K562 (cell line): ENCODE data around the gene NEURL2. TPM values are rescaled to one million over a fixed set of nuclear protein-coding genes. Genes with fewer than 3 reads are reported as not detected.

Experiments used
- ATAC-seq: fragments of 200-7000 bp; cut with Tn5 transposase; 3 replicates; pipeline ENCODE4 v1.9.1; 2020; ENCODE audit warnings: moderate library complexity
- BruUV-seq: library from RNA; stranded (reverse); fragments of 400-500 nt; replicated peaks from 2 replicates; lab custom pipeline; 2021; lab: Mats Ljungman, UMichigan
- CTCF ChIA-PET: fragments of 300-600 bp; formaldehyde crosslinking; extraction: SDS; loops from one replicate; lab custom pipeline; 2021; ENCODE audit warnings: low intra/inter-chr PET ratio; lab: Yijun Ruan, JAX
- POLR2A ChIA-PET: fragments of 300-600, 350-650 bp; sonication (Branson Sonifier 250); formaldehyde crosslinking; extraction: SDS; loops from one replicate; lab custom pipeline; 2021; ENCODE audit warnings: antibody characterized with exemption, inconsistent platforms; lab: Yijun Ruan, JAX
- DNase-seq, 4 experiments: peaks; one replicate each; pipeline versions ENCODE4 v3.0.0 to v3.0.0-alpha.2; 2011 to 2018; ENCODE audit warnings: low spot score in 3 of 4, mixed read lengths in 3 of 4; ENCODE audit errors: extremely low read depth in 1 of 4
- FAIRE-seq: peaks from 2 replicates; lab custom pipeline; 2011; peaks lifted over from hg19 to GRCh38; lab: Jason Lieb, UNC
- H2AFZ ChIP-seq: 2 replicates; pipeline ENCODE4 v1.6.0; 2011; ENCODE audit warnings: low read depth, low read length, control low read depth, inconsistent platforms
- H3K27ac ChIP-seq: fragments of 200-600 bp; 3 replicates; pipeline ENCODE4 v1.8.0; 2011; ENCODE audit warnings: low read depth, mild to moderate bottlenecking, control low read depth, inconsistent platforms, low read length, moderate library complexity, mixed read lengths; ENCODE audit errors: extremely low read depth
- H3K27me3 ChIP-seq, 2 experiments: fragments of 300-600 bp in 1 of 2; 2 replicates in 1 of 2; 3 replicates in 1 of 2; pipeline versions ENCODE4 v1.6.0 to v1.8.0; 2011; ENCODE audit warnings: inconsistent platforms in 2 of 2, low read length in 2 of 2, mild to moderate bottlenecking in 1 of 2, mixed read lengths in 1 of 2, moderate library complexity in 1 of 2; ENCODE audit not compliant: control insufficient read depth in 2 of 2, insufficient read depth in 2 of 2
- H3K36me3 ChIP-seq: fragments of 300-600 bp; 3 replicates; pipeline ENCODE4 v1.8.0; 2011; ENCODE audit warnings: mild to moderate bottlenecking, low read length, inconsistent platforms; ENCODE audit not compliant: control insufficient read depth, insufficient read depth
- H3K4me1 ChIP-seq, 2 experiments: fragments of 200-600 bp in 1 of 2; replicated peaks in 1 of 2; 2 replicates in 1 of 2; 3 replicates in 1 of 2; pipeline versions ENCODE4 v1.5.1 to v1.8.0; 2011; ENCODE audit warnings: inconsistent platforms in 2 of 2, low read length in 2 of 2, mild to moderate bottlenecking in 1 of 2, mixed read lengths in 1 of 2, moderate library complexity in 1 of 2; ENCODE audit not compliant: control insufficient read depth in 2 of 2, insufficient read depth in 2 of 2
- H3K4me2 ChIP-seq: 2 replicates; pipeline ENCODE4 v1.6.1; 2011; ENCODE audit warnings: low read length, control low read depth, inconsistent platforms, mixed read lengths; ENCODE audit not compliant: insufficient read depth
- H3K4me3 ChIP-seq: fragments of 200-600 bp; sonication (generic), shearing (Covaris generic); 2 replicates; pipeline ENCODE4 v1.5.1; 2016; ENCODE audit warnings: control low read depth, inconsistent platforms
- H3K79me2 ChIP-seq: fragments of 200-600 bp; 3 replicates; pipeline ENCODE4 v1.8.0; 2011; ENCODE audit warnings: low read length, inconsistent platforms; ENCODE audit not compliant: control insufficient read depth, insufficient read depth
- H3K9ac ChIP-seq, 2 experiments: 2 replicates each; pipeline versions ENCODE4 v1.6.0 to v1.6.1; 2011; ENCODE audit warnings: low read depth in 2 of 2, low read length in 2 of 2, control low read depth in 1 of 2, inconsistent platforms in 1 of 2, mild to moderate bottlenecking in 1 of 2, mixed read lengths in 1 of 2; ENCODE audit not compliant: insufficient read depth in 1 of 2
- H3K9me1 ChIP-seq: one replicate; pipeline ENCODE4 v1.6.0; 2011; ENCODE audit warnings: inconsistent platforms, mild to moderate bottlenecking, low read length, moderate library complexity; ENCODE audit not compliant: control insufficient read depth, insufficient read depth
- H3K9me3 ChIP-seq: replicated peaks from 2 replicates; pipeline ENCODE4 v1.5.1; 2011; ENCODE audit warnings: low read depth, low read length, inconsistent platforms; ENCODE audit not compliant: control insufficient read depth, insufficient read depth
- H4K20me1 ChIP-seq: replicated peaks from 2 replicates; pipeline ENCODE4 v1.6.1; 2011; ENCODE audit warnings: low read length, inconsistent platforms, mixed read lengths; ENCODE audit not compliant: control insufficient read depth, insufficient read depth
- ARNT ChIP-seq, 2 experiments: fragments of 450-650 bp; IDR thresholded peaks; 2 replicates each; pipeline ENCODE4 v1.6.1; 2016; ENCODE audit warnings: mild to moderate bottlenecking in 1 of 2
- COPS2 ChIP-seq: fragments of 450-650 bp; conservative IDR thresholded peaks from 2 replicates; pipeline ENCODE4 v1.6.1; 2016; ENCODE audit warnings: mild to moderate bottlenecking, moderate library complexity
- E2F5 ChIP-seq: sonication (generic); formaldehyde crosslinking; IDR thresholded peaks from 2 replicates; pipeline ENCODE4 v1.8.0; 2022; ENCODE audit warnings: mild to moderate bottlenecking, missing genetic modification reagents
- FOXK2 ChIP-seq, 2 experiments: fragments of 450-650 bp; IDR thresholded peaks in 1 of 2; conservative IDR thresholded peaks in 1 of 2; 2 replicates each; pipeline ENCODE4 v1.6.1; 2016; ENCODE audit warnings: low read depth in 2 of 2, mild to moderate bottlenecking in 1 of 2
- GATAD2B ChIP-seq: fragments of 450-650 bp; IDR thresholded peaks from 2 replicates; pipeline ENCODE4 v1.6.1; 2017; ENCODE audit warnings: mild to moderate bottlenecking, borderline replicate concordance
- GTF3C2 ChIP-seq: IDR thresholded peaks from 3 replicates; pipeline ENCODE4 v1.6.1; 2011; ENCODE audit warnings: borderline replicate concordance, mild to moderate bottlenecking, moderate library complexity; ENCODE audit not compliant: insufficient read length; ENCODE audit errors: extremely low read depth
- MIER1 ChIP-seq: fragments of 450-650 bp; IDR thresholded peaks from 2 replicates; pipeline ENCODE4 v1.6.1; 2016; ENCODE audit warnings: antibody characterized with exemption, mild to moderate bottlenecking, low read depth
- NR2C2 ChIP-seq, 2 experiments: fragments of 200-800 bp in 1 of 2; sonication (Bioruptor generic) in 1 of 2; sonication (generic) in 1 of 2; formaldehyde crosslinking in 1 of 2; IDR thresholded peaks; 2 replicates each; pipeline versions ENCODE4 v1.6.1 to v1.8.0; 2016 to 2022; ENCODE audit warnings: mild to moderate bottlenecking in 1 of 2, missing compliant biosample characterization in 1 of 2, missing genetic modification characterization in 1 of 2, missing genetic modification reagents in 1 of 2
- RREB1 ChIP-seq: fragments of 250-450 bp; sonication (Bioruptor Pico); IDR thresholded peaks from 2 replicates; pipeline ENCODE4 v1.4.0; 2020
- ZNF217 ChIP-seq: sonication (generic); formaldehyde crosslinking; IDR thresholded peaks from 2 replicates; pipeline ENCODE4 v1.8.0; 2022; ENCODE audit warnings: mild to moderate bottlenecking, missing genetic modification reagents
- ZNF253 ChIP-seq: fragments of 250-450 bp; sonication (Bioruptor Pico); conservative IDR thresholded peaks from 2 replicates; pipeline ENCODE4 v1.6.1; 2021; ENCODE audit warnings: mild to moderate bottlenecking
- WGBS: fragments of 100-300 bp; shearing (Covaris generic); methylation state at CpG from one replicate; pipeline ENCODE4 v1.1.6; 2016; ENCODE audit warnings: low coverage, mixed read lengths; ENCODE audit not compliant: insufficient coverage; ENCODE audit errors: missing lambda C conversion rate; 5-methylcytosine and 5-hydroxymethylcytosine counted together
- in situ Hi-C: fragments of 300-500 bp; cut with MboI; formaldehyde crosslinking; loops from 4 replicates; pipeline ENCODE4 v1.15.0; 2018; ENCODE audit warnings: inconsistent platforms, mixed read lengths
- intact Hi-C: fragments of 100-400 bp; cut with micrococcal nuclease; formaldehyde crosslinking; loops from 2 replicates; pipeline ENCODE4 v1.14.2; 2022
- polyA plus RNA-seq, 8 experiments: library from polyadenylated mRNA; depleted of rRNA in 4 of 8; stranded (reverse) in 5 of 8; unstranded in 3 of 8; fragments of >200 nt; fragmentation: Nextera tagmentation in 2 of 8; fragmentation: Illumina TruSeq in 1 of 8; extraction: Ambion mirVana in 2 of 8; extraction: Trizol in 1 of 8; gene quantifications; 2 replicates each; pipeline versions ENCODE4 v1.2.1 to v1.2.3, GENCODE V29; 2011 to 2014; ENCODE audit warnings: inconsistent platforms in 1 of 8, missing spikeins in 1 of 8
- total RNA-seq, 7 experiments: library from RNA; depleted of rRNA in 6 of 7; stranded (reverse); fragments of >200 nt in 6 of 7; fragmentation: Illumina TruSeq in 2 of 7; extraction: Trizol in 2 of 7; gene quantifications; 2 replicates each; pipeline versions ENCODE4 v1.2.1 to v1.2.3, GENCODE V29; 2011 to 2021; ENCODE audit warnings: low replicate concordance in 1 of 7

The NEURL2 gene
- total and polyA plus RNA-seq, 9 of the 15 experiments (the other 6 are each of a cell fraction or from before 2014, with no cell fraction given): 0.22 to 1.9 (median 0.50) TPM; not detected in 1

- ChIA-PET CTCF (no interaction called here), POLR2A (no interaction called here)
- WGBS: 96% methylated on average over 5 of the region's 5 CpGs
- Histone ChIP-seq H3K4me3 (no peak overlapping the region), H3K9ac (no peak overlapping the region), H3K36me3 (peaks cover under 1% of the 10 kb centered on the region; the same call in 1 of the 3 replicates), H3K4me2 (no peak overlapping the region), H3K9me3 (no peaks in the 10 kb centered on the region), H3K4me1 (peaks cover 20 to 28% of the 10 kb centered on the region in 2 experiments), H3K27ac (no peak overlapping the region), H2AFZ (no peak overlapping the region), H3K27me3 (no peaks in the 10 kb centered on the region), H4K20me1 (no peaks in the 10 kb centered on the region), H3K79me2 (peaks cover 24% of the 10 kb centered on the region), H3K9me1 (no peaks in the 10 kb centered on the region)
- intact Hi-C loops (no loop called here), in situ Hi-C loops (no loop called here)
- DNase-seq (no peak), ATAC-seq (no peak), FAIRE-seq (no peak)
- BruUV-seq: no TSS peak
- TF ChIP-seq FOXK2 (conservative IDR thresholded peaks at IDR 0.05 in 1 of 2, IDR thresholded peaks at IDR 0.05 in 1 of 2; ENCODE audit: low read depth in 2 of 2) (no peak), MIER1 (no peak), E2F5 (CRISPR knock-in tag) (no peak), GATAD2B (no peak), ZNF253 (CRISPR knock-in tag) (no peak), ARNT (IDR thresholded peaks at IDR 0.05) (no peak), RREB1 (CRISPR knock-in tag) (no peak), GTF3C2 (no peak), ZNF217 (CRISPR knock-in tag) (no peak), NR2C2 (CRISPR knock-in tag; IDR thresholded peaks at IDR 0.05) (no peak), NR2C2 (tag; IDR thresholded peaks at IDR 0.05) (no peak), COPS2 (no peak)
Observed at GRCh38 chr20:45859916-45860315, 31.1 kb downstream of the NEURL2 start.
